Spinal cord (tissue), 10 donors: Measurements from ENCODE around the gene MOB3B. TPM values are rescaled to one million over a fixed set of nuclear protein-coding genes. Genes with fewer than 3 reads are reported as not detected.
A peak's percentile ranks its signal among the peaks of the same experiment; 100 is the strongest.
"Not testable (repeated sequence)": the region's sequence is repeated elsewhere in the genome, so short reads cannot be mapped to it uniquely, and the experiment has no call there.

Experiments
- DNase-seq, 6 donors: peaks; one replicate each; pipeline versions ENCODE4 v3.0.0 to v3.0.0-alpha.2; 2013 to 2015; ENCODE audit warnings: low spot score in 6 of 6, low read depth in 4 of 6
- H3K27ac ChIP-seq: one replicate; pipeline ENCODE4 v1.5.1; 2013; ENCODE audit warnings: low read depth, low read length, control low read depth
- H3K27me3 ChIP-seq: one replicate; pipeline ENCODE4 v1.6.1; 2013; ENCODE audit warnings: low read length; ENCODE audit not compliant: control insufficient read depth, insufficient read depth
- H3K36me3 ChIP-seq: one replicate; pipeline ENCODE4 v1.6.1; 2013; ENCODE audit warnings: low read length; ENCODE audit not compliant: control insufficient read depth, insufficient read depth
- H3K4me1 ChIP-seq: one replicate; pipeline ENCODE4 v1.6.1; 2013; ENCODE audit warnings: low read length; ENCODE audit not compliant: control insufficient read depth, insufficient read depth
- H3K4me3 ChIP-seq: one replicate; pipeline ENCODE4 v1.5.1; 2013; ENCODE audit warnings: low read depth, low read length, control low read depth
- H3K9me3 ChIP-seq: one replicate; pipeline ENCODE4 v1.6.1; 2013; ENCODE audit warnings: low read length; ENCODE audit not compliant: control insufficient read depth, insufficient read depth
- WGBS: methylation state at CpG from one replicate; pipeline ENCODE4 v1.1.5; 2013; ENCODE audit warnings: missing lambda C conversion rate; ENCODE audit not compliant: insufficient coverage; 5-methylcytosine and 5-hydroxymethylcytosine counted together
- polyA plus RNA-seq, 2 donors: library from polyadenylated mRNA; unstranded; fragments of 120-200 nt; gene quantifications; one replicate each; pipeline ENCODE4 v1.2.1, GENCODE V29; 2013; ENCODE audit not compliant: insufficient read length in 2 of 2
- total RNA-seq, 2 donors: library from RNA; depleted of rRNA in 1 of 2; stranded (reverse); fragments of 120-200 nt in 1 of 2; fragments of >200 nt in 1 of 2; gene quantifications; one replicate each; pipeline versions ENCODE4 v1.2.3 to v1.2.4, GENCODE V29; 2013 to 2014
- donor health status: healthy.

The MOB3B gene
- total and polyA plus RNA-seq, 4 donors: 9.4 to 34.9 (median 16.0) TPM

- Histone ChIP-seq H3K4me1 (no peaks in the 10 kb centered on the region), H3K27ac (no peak overlapping the region), H3K4me3 (no peak overlapping the region), H3K27me3 (no peaks in the 10 kb centered on the region), H3K9me3 (no peaks in the 10 kb centered on the region), H3K36me3 (no peaks in the 10 kb centered on the region)
- DNase-seq: no peak
- WGBS: no CpG with 5 or more reads among the region's 2 CpGs
Measured at GRCh38 chr9:27462434-27462833, 67.2 kb downstream of the MOB3B start.

GRCh38 chr9:27460226-27461023 is 69.2 kb downstream of the MOB3B start:
- Histone ChIP-seq H3K4me3 (no peak overlapping the region), H3K4me1 (no peaks in the 10 kb centered on the region), H3K9me3 (no peaks in the 10 kb centered on the region), H3K27ac (no peak overlapping the region), H3K36me3 (no peaks in the 10 kb centered on the region), H3K27me3 (no peaks in the 10 kb centered on the region)
- peak in 1 of 6 donors; percentile 39 for DNase-seq
- WGBS: 85% methylated on average over 2 of the region's 5 CpGs

DNA sequence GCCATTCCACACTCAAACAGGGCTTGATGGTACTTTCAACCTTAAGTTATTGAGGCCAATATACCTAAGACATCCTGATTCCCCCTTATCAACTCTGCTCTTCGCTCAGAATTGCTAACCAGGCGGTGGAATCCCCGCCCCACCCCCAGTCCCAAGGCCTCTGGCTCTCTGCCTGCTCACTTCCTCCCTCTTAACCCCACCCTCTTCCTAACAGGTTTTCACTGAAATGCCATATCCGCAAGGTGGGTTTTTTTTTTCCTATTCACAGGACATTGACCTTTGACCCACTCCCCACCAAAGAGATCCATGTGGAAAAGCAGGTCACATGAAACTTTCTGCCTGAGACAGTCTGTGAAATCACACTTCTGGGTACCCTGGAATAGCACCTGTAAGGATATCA is 72.2 kb downstream of the MOB3B start:
- H3K4me1 ChIP-seq: no peaks in the 10 kb centered on the region
- no peak overlapping the region for H3K4me3 ChIP-seq
- no peaks in the 10 kb centered on the region for H3K27me3 ChIP-seq
- no peaks in the 10 kb centered on the region for H3K9me3 ChIP-seq
- no peaks in the 10 kb centered on the region for H3K36me3 ChIP-seq
- 88% methylated on average over 4 of the region's 4 CpGs for WGBS
- no peak overlapping the region for H3K27ac ChIP-seq
- DNase-seq: no peak

- Histone ChIP-seq H3K27ac (no peak overlapping the region), H3K4me1 (no peaks in the 10 kb centered on the region), H3K36me3 (no peaks in the 10 kb centered on the region), H3K4me3 (no peak overlapping the region), H3K27me3 (no peaks in the 10 kb centered on the region), H3K9me3 (no peaks in the 10 kb centered on the region)
- 100% methylated on average over 3 of the region's 6 CpGs for WGBS
- no peak for DNase-seq
Measured at GRCh38 chr9:27453860-27454553, 75.6 kb downstream of the MOB3B start.

DNA sequence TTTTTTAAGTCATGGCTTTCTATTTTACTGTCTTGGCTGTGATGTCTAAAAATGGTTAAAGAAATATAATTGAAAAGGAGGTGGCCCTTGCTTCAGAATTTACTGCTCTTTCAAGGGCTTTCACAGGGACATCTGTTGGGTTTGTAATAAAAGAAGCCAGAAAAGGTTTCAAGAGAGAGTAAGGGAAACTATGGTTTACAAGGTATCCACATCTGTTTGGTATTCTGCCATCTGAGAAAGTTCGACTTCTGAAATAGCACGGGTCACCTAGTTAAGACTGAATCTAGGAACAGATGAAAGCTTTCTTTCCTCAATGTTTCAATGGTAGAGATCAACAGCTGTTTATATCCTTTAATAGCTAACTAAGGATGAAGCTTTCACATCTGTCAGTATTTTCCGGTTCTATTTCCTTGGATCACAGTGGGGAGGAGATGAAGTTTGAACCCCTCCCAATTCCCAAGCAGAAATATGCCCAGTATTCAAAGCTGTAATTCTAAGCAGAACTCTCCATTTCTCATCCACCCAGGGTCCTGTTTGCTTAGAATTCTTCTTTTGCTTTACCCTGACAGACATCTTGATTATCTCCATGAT is 78.3 kb downstream of the MOB3B start:
- 33% methylated on average over 1 of the region's 3 CpGs for WGBS
- no peaks in the 10 kb centered on the region for H3K27me3 ChIP-seq
- no peaks in the 10 kb centered on the region for H3K9me3 ChIP-seq
- no peak overlapping the region for H3K4me3 ChIP-seq
- no peaks in the 10 kb centered on the region for H3K4me1 ChIP-seq
- H3K27ac ChIP-seq: peak overlapping the region; percentile 34
- H3K36me3 ChIP-seq: no peaks in the 10 kb centered on the region
- DNase-seq: peak in 1 of 6 donors; percentile 27

- DNase-seq: no peak
- H3K36me3 ChIP-seq: no peaks in the 10 kb centered on the region
- H3K4me3 ChIP-seq: no peak overlapping the region
- H3K27me3 ChIP-seq: no peaks in the 10 kb centered on the region
- no peaks in the 10 kb centered on the region for H3K4me1 ChIP-seq
- no peaks in the 10 kb centered on the region for H3K9me3 ChIP-seq
- no peak overlapping the region for H3K27ac ChIP-seq
Measured at GRCh38 chr9:27450752-27451151, 78.9 kb downstream of the MOB3B start.

GRCh38 chr9:27448356-27448755 is 81.3 kb downstream of the MOB3B start:
- 63% methylated on average over 1 of the region's 3 CpGs for WGBS

GRCh38 chr9:27447031-27447683 is 82.5 kb downstream of the MOB3B start:
- no peaks in the 10 kb centered on the region for H3K27me3 ChIP-seq
- 61% methylated on average over 3 of the region's 5 CpGs for WGBS
- no peak overlapping the region for H3K4me3 ChIP-seq
- no peaks in the 10 kb centered on the region for H3K36me3 ChIP-seq
- no peak overlapping the region for H3K27ac ChIP-seq
- no peaks in the 10 kb centered on the region for H3K9me3 ChIP-seq
- H3K4me1 ChIP-seq: no peaks in the 10 kb centered on the region
- no peak for DNase-seq

More at GRCh38 chr9:27448356-27448755, 81.3 kb downstream of the MOB3B start:
- not testable (repeated sequence) for H3K4me3 ChIP-seq, H3K36me3 ChIP-seq, H3K27ac ChIP-seq, H3K27me3 ChIP-seq, H3K9me3 ChIP-seq, DNase-seq, H3K4me1 ChIP-seq

GRCh38 chr9:27445688-27446087 is 83.9 kb downstream of the MOB3B start:
- H3K27me3 ChIP-seq: no peaks in the 10 kb centered on the region
- H3K4me1 ChIP-seq: no peaks in the 10 kb centered on the region
- no peak overlapping the region for H3K27ac ChIP-seq
- DNase-seq: no peak
- H3K36me3 ChIP-seq: no peaks in the 10 kb centered on the region
- H3K9me3 ChIP-seq: no peaks in the 10 kb centered on the region
- H3K4me3 ChIP-seq: no peak overlapping the region
- 71% methylated on average over 3 of the region's 6 CpGs for WGBS
